PC-9 (cell line): ENCODE results near the gene CACNA1B. TPM values are rescaled to one million over a fixed set of nuclear protein-coding genes. Genes with fewer than 3 reads are reported as not detected.

Experiments used
- BruUV-seq: library from RNA; stranded (reverse); fragments of 400-500 nt; replicated peaks from 2 replicates; lab custom pipeline; 2021; lab: Mats Ljungman, UMichigan
- CTCF ChIA-PET: fragments of 300-600 bp; sonication (Branson Sonifier 250); formaldehyde crosslinking; loops from one replicate; lab custom pipeline; 2022; ENCODE audit warnings: antibody characterized with exemption; lab: Charles Lee
- POLR2A ChIA-PET: fragments of 300-600 bp; sonication (Branson Sonifier 250); formaldehyde crosslinking; loops from one replicate; lab custom pipeline; 2022; ENCODE audit warnings: antibody characterized with exemption; ENCODE audit not compliant: unreplicated experiment; lab: Charles Lee
- DNase-seq, 2 experiments: peaks; one replicate each; pipeline versions ENCODE4 v3.0.0 to v3.0.0-alpha.2; 2015 to 2022; ENCODE audit warnings: mixed read lengths in 1 of 2
- H2AFZ ChIP-seq: fragments of 200-600 bp; sonication (generic); 2 replicates; pipeline ENCODE4 v1.8.1; 2017; ENCODE audit warnings: antibody characterized with exemption
- H3F3A ChIP-seq: fragments of 200-600 bp; sonication (generic); 2 replicates; pipeline ENCODE4 v1.8.1; 2017; ENCODE audit warnings: antibody characterized with exemption, mild to moderate bottlenecking, low read depth; ENCODE audit not compliant: insufficient read depth
- H3K27ac ChIP-seq: fragments of 200-600 bp; sonication (generic); 2 replicates; pipeline ENCODE4 v1.6.1; 2016; ENCODE audit warnings: mixed run types
- H3K27me3 ChIP-seq: fragments of 200-600 bp; sonication (generic); 2 replicates; pipeline ENCODE4 v1.6.1; 2016; ENCODE audit warnings: low read depth, mixed run types; ENCODE audit not compliant: insufficient read depth
- H3K36me3 ChIP-seq: fragments of 200-600 bp; sonication (generic); 2 replicates; pipeline ENCODE4 v1.6.1; 2016; ENCODE audit warnings: low read depth, mixed run types
- H3K4me1 ChIP-seq: fragments of 200-600 bp; sonication (generic); replicated peaks from 2 replicates; pipeline ENCODE4 v1.6.1; 2016; ENCODE audit warnings: mixed run types; ENCODE audit not compliant: insufficient read depth
- H3K4me2 ChIP-seq: fragments of 200-600 bp; sonication (generic); 2 replicates; pipeline ENCODE4 v1.6.1; 2017; ENCODE audit warnings: mixed run types
- H3K4me3 ChIP-seq: fragments of 200-600 bp; sonication (generic); 2 replicates; pipeline ENCODE4 v1.6.1; 2016; ENCODE audit warnings: mixed run types
- H3K79me2 ChIP-seq: fragments of 200-600 bp; sonication (generic); 2 replicates; pipeline ENCODE4 v1.6.1; 2017; ENCODE audit warnings: low read depth, mixed run types
- H3K9me2 ChIP-seq: fragments of 200-600 bp; sonication (generic); 2 replicates; pipeline ENCODE4 v1.8.1; 2017; ENCODE audit warnings: mild to moderate bottlenecking; ENCODE audit not compliant: insufficient read depth
- H3K9me3 ChIP-seq: fragments of 200-600 bp; sonication (generic); 2 replicates; pipeline ENCODE4 v1.8.1; 2016; ENCODE audit warnings: low read depth; ENCODE audit not compliant: insufficient read depth
- H4K20me1 ChIP-seq: fragments of 200-600 bp; sonication (generic); 2 replicates; pipeline ENCODE4 v1.8.1; 2017; ENCODE audit not compliant: insufficient read depth
- CTCF ChIP-seq: fragments of 200-600 bp; sonication (generic); conservative IDR thresholded peaks from 2 replicates; pipeline ENCODE4 v1.6.1; 2017; ENCODE audit warnings: mixed run types, antibody characterized with exemption, mild to moderate bottlenecking, moderate library complexity
- EZH2 ChIP-seq: fragments of 200-600 bp; sonication (generic); IDR thresholded peaks from 2 replicates; pipeline ENCODE4 v1.8.0; 2017; ENCODE audit warnings: antibody characterized with exemption, low read depth
- intact Hi-C: fragments of 100-400 bp; cut with micrococcal nuclease; formaldehyde crosslinking; loops from one replicate; pipeline ENCODE4 v1.10.0; 2022; ENCODE audit not compliant: unreplicated experiment
- total RNA-seq: library from RNA; stranded (reverse); gene quantifications from 2 replicates; pipeline ENCODE4 v1.2.3, GENCODE V29; 2021

CACNA1B gene
- total RNA-seq, 1 experiment from 2014 or later: not detected

DNA sequence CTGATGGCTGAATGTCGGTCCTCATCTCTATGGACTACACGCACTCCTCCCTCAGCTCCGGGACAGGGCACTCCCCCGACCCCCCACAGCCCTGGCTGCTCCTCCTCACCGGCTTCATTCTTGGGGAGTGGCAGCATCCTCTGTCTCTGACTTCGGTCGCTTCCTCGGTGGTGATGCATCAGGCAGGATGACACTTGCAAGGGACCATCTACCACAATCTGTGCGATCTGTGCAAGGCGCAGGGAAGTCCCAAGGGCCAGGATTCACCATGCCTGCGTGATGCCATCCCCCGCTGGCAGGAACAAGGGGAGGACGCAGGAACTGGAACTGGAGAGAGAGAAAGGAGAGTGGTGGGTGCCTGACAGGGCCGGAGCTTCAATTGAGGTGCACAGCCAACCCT, 2.2 kb upstream of the CACNA1B start:
- Histone ChIP-seq H3K27ac (no peak overlapping the region), H3K9me3 (no peaks in the 10 kb centered on the region), H3K9me2 (no peaks in the 10 kb centered on the region), H3K79me2 (no peaks in the 10 kb centered on the region), H4K20me1 (no peaks in the 10 kb centered on the region), H3K27me3 (peaks cover 46% of the 10 kb centered on the region), H3K4me2 (no peak overlapping the region), H2AFZ (no peak overlapping the region), H3K4me1 (no peaks in the 10 kb centered on the region), H3F3A (no peaks in the 10 kb centered on the region), H3K36me3 (no peaks in the 10 kb centered on the region), H3K4me3 (no peak overlapping the region)
- no peak for DNase-seq
- intact Hi-C loops: no loop called here
- no TSS peak for BruUV-seq
- CTCF ChIA-PET: no interaction called here
- POLR2A ChIA-PET: no interaction called here
- no peak for TF ChIP-seq CTCF
- no peak for TF ChIP-seq EZH2

DNA sequence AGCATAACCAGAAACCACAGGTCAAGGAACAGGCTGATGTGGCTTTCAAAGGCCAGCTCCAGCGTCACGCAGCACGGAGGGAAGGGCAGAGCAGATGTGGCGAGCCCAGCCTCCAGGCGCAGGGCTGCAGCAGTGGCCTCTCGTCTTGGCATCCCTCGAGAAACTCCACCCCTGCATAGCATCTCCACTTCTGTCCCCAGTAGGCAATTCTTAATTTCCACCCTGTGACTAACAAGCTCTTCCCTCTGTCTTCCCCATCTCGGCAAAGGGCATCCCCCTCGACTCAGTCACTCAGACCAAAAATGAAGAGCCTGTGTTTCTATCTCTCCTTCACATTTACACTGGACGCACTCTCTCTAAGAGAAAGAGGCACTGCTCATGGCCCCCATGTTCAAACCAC, 1.7 kb upstream of the CACNA1B start:
- no peak for DNase-seq
- Histone ChIP-seq H3K27me3 (peaks cover 46% of the 10 kb centered on the region), H4K20me1 (no peaks in the 10 kb centered on the region), H3F3A (no peaks in the 10 kb centered on the region), H3K36me3 (no peaks in the 10 kb centered on the region), H2AFZ (no peak overlapping the region), H3K4me3 (no peak overlapping the region), H3K79me2 (no peaks in the 10 kb centered on the region), H3K4me2 (no peak overlapping the region), H3K9me3 (no peaks in the 10 kb centered on the region), H3K27ac (no peak overlapping the region), H3K9me2 (no peaks in the 10 kb centered on the region), H3K4me1 (no peaks in the 10 kb centered on the region)
- CTCF ChIA-PET: no interaction called here
- intact Hi-C loops: no loop called here
- TF ChIP-seq EZH2: no peak
- TF ChIP-seq CTCF: no peak
- POLR2A ChIA-PET: no interaction called here
- no TSS peak for BruUV-seq

- ChIA-PET CTCF (no interaction called here), POLR2A (no interaction called here)
- TF ChIP-seq CTCF (no peak), EZH2 (no peak)
These were observed 1.3 kb upstream of the CACNA1B start for GRCh38 chr9:137876269-137876668.

More at GRCh38 chr9:137876269-137876668, 1.3 kb upstream of the CACNA1B start:
- BruUV-seq: no TSS peak
- H3K4me2 ChIP-seq: no peak overlapping the region
- no peak overlapping the region for H3K27ac ChIP-seq
- no peaks in the 10 kb centered on the region for H4K20me1 ChIP-seq
- no peak overlapping the region for H3K4me3 ChIP-seq
- H3K4me1 ChIP-seq: no peaks in the 10 kb centered on the region
- H3K79me2 ChIP-seq: no peaks in the 10 kb centered on the region
- no peaks in the 10 kb centered on the region for H3K36me3 ChIP-seq
- H3F3A ChIP-seq: no peaks in the 10 kb centered on the region
- H3K9me2 ChIP-seq: no peaks in the 10 kb centered on the region
- no peaks in the 10 kb centered on the region for H3K9me3 ChIP-seq
- no peak for DNase-seq
- intact Hi-C loops: no loop called here
- H2AFZ ChIP-seq: no peak overlapping the region
- H3K27me3 ChIP-seq: peaks cover 49% of the 10 kb centered on the region
